DND-41 (cell line): ENCODE results near the gene HOXD9.

Experiments
- ATAC-seq: fragments of 200-7000 bp; cut with Tn5 transposase; 3 replicates; pipeline ENCODE4 v1.9.1; 2021; ENCODE audit warnings: low read depth; ENCODE audit not compliant: insufficient read depth
- DNase-seq: peaks from one replicate; pipeline ENCODE4 v3.0.0-alpha.2; 2020
- H2AFZ ChIP-seq: 2 replicates; pipeline ENCODE4 v1.6.0; 2012; ENCODE audit warnings: low read depth, low read length
- H3K27ac ChIP-seq: 2 replicates; pipeline ENCODE4 v1.5.1; 2012; ENCODE audit warnings: low read length, inconsistent platforms
- H3K27me3 ChIP-seq: fragments of 200-600 bp; sonication (generic); 2 replicates; pipeline ENCODE4 v1.6.0; 2012; ENCODE audit warnings: low read length, mild to moderate bottlenecking, inconsistent platforms; ENCODE audit not compliant: insufficient read depth, poor library complexity
- H3K36me3 ChIP-seq: 2 replicates; pipeline ENCODE4 v1.5.1; 2012; ENCODE audit warnings: low read length, inconsistent platforms; ENCODE audit not compliant: insufficient read depth
- H3K4me1 ChIP-seq: 2 replicates; pipeline ENCODE4 v1.5.1; 2012; ENCODE audit warnings: mild to moderate bottlenecking, low read length; ENCODE audit not compliant: insufficient read depth
- H3K4me2 ChIP-seq: 2 replicates; pipeline ENCODE4 v1.6.0; 2012; ENCODE audit warnings: mild to moderate bottlenecking, moderate library complexity, low read length, inconsistent platforms; ENCODE audit not compliant: insufficient read depth
- H3K4me3 ChIP-seq, 2 experiments: fragments of 200-600 bp in 1 of 2; shearing (Covaris generic) in 1 of 2; 2 replicates each; pipeline ENCODE4 v1.5.1; 2012 to 2016; ENCODE audit warnings: inconsistent platforms in 2 of 2, low read length in 2 of 2, mild to moderate bottlenecking in 2 of 2, low read depth in 1 of 2, moderate library complexity in 1 of 2
- H3K79me2 ChIP-seq: 2 replicates; pipeline ENCODE4 v1.6.0; 2012; ENCODE audit warnings: low read length, inconsistent platforms; ENCODE audit not compliant: insufficient read depth
- H3K9ac ChIP-seq: 2 replicates; pipeline ENCODE4 v1.6.0; 2012; ENCODE audit warnings: low read depth, mild to moderate bottlenecking, inconsistent platforms, low read length, moderate library complexity
- H3K9me3 ChIP-seq: 2 replicates; pipeline ENCODE4 v1.5.1; 2012; ENCODE audit warnings: low read length, moderate library complexity, mild to moderate bottlenecking, inconsistent platforms; ENCODE audit not compliant: insufficient read depth, severe bottlenecking
- H4K20me1 ChIP-seq: 2 replicates; pipeline ENCODE4 v1.6.0; 2012; ENCODE audit warnings: low read length; ENCODE audit not compliant: insufficient read depth
- EZH2 ChIP-seq: IDR thresholded peaks from 3 replicates; pipeline ENCODE4 v1.6.1; 2012; ENCODE audit warnings: borderline replicate concordance, low read depth, mild to moderate bottlenecking, moderate library complexity, low read length, inconsistent platforms; ENCODE audit not compliant: severe bottlenecking
- TF ChIP-seq, protein P1 (sequence below): IDR thresholded peaks from 2 replicates; pipeline ENCODE4 v1.5.1; 2012; ENCODE audit warnings: borderline replicate concordance, low read length, moderate library complexity, mild to moderate bottlenecking; ENCODE audit not compliant: poor library complexity, severe bottlenecking; ENCODE audit errors: extremely low read depth

The HOXD9 gene

DNA sequence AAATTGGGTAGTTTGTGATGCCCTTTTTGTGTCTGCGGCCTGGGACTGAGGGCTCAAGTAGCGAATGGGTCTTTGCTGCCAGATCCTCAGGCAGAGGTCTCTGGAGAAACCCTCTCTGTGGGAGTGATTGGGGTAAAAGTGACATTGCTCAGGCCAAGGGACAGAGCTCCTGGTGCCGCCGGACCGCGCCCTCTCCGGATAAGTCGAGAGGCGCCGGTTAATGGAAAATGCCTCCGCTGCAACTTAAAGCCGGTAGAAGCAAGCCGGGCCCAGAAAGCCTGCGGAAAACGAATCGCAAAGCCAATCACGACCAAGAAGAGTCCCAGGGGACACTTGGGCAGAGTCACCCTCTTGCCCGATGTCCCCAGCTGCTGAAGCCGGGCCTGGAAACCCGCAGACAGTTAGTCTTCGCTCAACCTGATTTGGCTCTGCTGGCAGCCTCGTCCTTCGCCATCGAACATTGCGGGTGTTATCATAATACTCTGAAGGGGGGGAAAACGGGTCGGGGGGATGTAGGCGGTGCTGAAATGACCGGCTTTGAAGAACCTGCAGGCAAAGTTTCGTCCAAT, 23.3 kb upstream of the HOXD9 start:
- Histone ChIP-seq H3K27me3 (no peaks in the 10 kb centered on the region), H3K4me3 (no peak overlapping the region), H3K9me3 (no peaks in the 10 kb centered on the region), H3K27ac (no peak overlapping the region), H2AFZ (no peak overlapping the region), H3K4me1 (peaks cover 32% of the 10 kb centered on the region), H4K20me1 (no peaks in the 10 kb centered on the region), H3K36me3 (no peaks in the 10 kb centered on the region), H3K4me2 (no peak overlapping the region), H3K79me2 (peaks cover 14% of the 10 kb centered on the region), H3K9ac (no peak overlapping the region)
- DNase-seq, result no peak
- ATAC-seq, result no peak
- TF ChIP-seq EZH2, result no peak
- TF ChIP-seq, protein P1, sequence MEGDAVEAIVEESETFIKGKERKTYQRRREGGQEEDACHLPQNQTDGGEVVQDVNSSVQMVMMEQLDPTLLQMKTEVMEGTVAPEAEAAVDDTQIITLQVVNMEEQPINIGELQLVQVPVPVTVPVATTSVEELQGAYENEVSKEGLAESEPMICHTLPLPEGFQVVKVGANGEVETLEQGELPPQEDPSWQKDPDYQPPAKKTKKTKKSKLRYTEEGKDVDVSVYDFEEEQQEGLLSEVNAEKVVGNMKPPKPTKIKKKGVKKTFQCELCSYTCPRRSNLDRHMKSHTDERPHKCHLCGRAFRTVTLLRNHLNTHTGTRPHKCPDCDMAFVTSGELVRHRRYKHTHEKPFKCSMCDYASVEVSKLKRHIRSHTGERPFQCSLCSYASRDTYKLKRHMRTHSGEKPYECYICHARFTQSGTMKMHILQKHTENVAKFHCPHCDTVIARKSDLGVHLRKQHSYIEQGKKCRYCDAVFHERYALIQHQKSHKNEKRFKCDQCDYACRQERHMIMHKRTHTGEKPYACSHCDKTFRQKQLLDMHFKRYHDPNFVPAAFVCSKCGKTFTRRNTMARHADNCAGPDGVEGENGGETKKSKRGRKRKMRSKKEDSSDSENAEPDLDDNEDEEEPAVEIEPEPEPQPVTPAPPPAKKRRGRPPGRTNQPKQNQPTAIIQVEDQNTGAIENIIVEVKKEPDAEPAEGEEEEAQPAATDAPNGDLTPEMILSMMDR, result no peak

DNA sequence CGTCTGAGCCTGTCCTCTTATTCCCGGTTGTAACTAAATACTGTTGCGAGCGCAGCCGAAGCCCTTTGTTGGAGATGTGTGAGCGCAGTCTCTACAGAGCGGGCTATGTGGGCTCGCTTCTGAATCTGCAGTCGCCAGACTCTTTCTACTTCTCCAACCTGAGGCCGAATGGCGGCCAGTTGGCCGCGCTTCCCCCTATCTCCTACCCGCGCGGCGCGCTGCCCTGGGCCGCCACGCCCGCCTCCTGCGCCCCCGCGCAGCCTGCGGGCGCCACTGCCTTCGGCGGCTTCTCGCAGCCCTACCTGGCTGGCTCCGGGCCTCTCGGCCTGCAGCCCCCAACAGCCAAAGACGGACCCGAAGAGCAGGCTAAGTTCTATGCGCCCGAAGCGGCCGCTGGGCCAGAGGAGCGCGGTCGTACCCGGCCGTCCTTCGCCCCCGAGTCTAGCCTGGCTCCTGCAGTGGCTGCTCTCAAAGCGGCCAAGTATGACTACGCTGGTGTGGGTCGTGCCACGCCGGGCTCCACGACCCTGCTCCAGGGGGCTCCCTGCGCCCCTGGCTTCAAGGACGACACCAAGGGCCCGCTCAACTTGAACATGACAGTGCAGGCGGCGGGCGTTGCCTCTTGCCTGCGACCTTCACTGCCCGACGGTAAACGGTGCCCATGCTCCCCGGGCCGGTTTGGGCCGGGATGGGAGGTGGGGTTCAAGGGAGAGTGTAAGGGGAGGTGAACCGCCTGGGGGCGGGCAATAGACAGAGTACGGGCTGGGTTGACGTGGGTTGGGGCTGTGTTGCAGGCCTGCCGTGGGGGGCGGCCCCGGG, 22.6 kb upstream of the HOXD9 start, which contains the start of gene HOXD12:
HOXD12 (plus strand) TSS at position 68 of the 819 bp plus-strand sequence; CDS start at position 75, 7 bp downstream.
- Histone ChIP-seq H3K4me1 (peaks cover 25% of the 10 kb centered on the region), H3K36me3 (no peaks in the 10 kb centered on the region), H3K27ac (no peak within 1 kb of the TSS), H3K79me2 (peaks cover 7% of the 10 kb centered on the region), H3K4me3 (no peak within 1 kb of the TSS), H3K27me3 (no peaks in the 10 kb centered on the region), H4K20me1 (no peaks in the 10 kb centered on the region), H2AFZ (no peak within 1 kb of the TSS), H3K4me2 (no peak within 1 kb of the TSS), H3K9ac (no peak within 1 kb of the TSS), H3K9me3 (no peaks in the 10 kb centered on the region)
- TF ChIP-seq, protein P1, result no peak
- no peak for TF ChIP-seq EZH2
- ATAC-seq (no peak), DNase-seq (no peak)

- no peaks in the 10 kb centered on the region for H3K27me3 ChIP-seq
- no peak overlapping the region for H3K4me2 ChIP-seq
These were observed 21.9 kb upstream of the HOXD9 start for GRCh38 chr2:176100547-176101140.

More at GRCh38 chr2:176100547-176101140, 21.9 kb upstream of the HOXD9 start:
- Histone ChIP-seq H2AFZ (no peak overlapping the region), H3K9ac (no peak overlapping the region), H3K27ac (no peak overlapping the region), H3K9me3 (no peaks in the 10 kb centered on the region), H4K20me1 (no peaks in the 10 kb centered on the region), H3K36me3 (no peaks in the 10 kb centered on the region), H3K4me1 (peaks cover 18% of the 10 kb centered on the region), H3K4me3 (no peak overlapping the region), H3K79me2 (no peaks in the 10 kb centered on the region)
- no peak for TF ChIP-seq EZH2
- TF ChIP-seq, protein P1, result no peak
- DNase-seq, result no peak
- no peak for ATAC-seq
